Measurements from ENCODE around the gene ETV5. TPM values are rescaled to one million over a fixed set of nuclear protein-coding genes. Genes with fewer than 3 reads are reported as not detected.

ETV5 gene
- total and polyA plus RNA-seq, 10 of the 15 experiments (the other 5 are each of a cell fraction or from before 2014, with no cell fraction given) = 5.0 to 18.4 (median 7.4) TPM

DNA sequence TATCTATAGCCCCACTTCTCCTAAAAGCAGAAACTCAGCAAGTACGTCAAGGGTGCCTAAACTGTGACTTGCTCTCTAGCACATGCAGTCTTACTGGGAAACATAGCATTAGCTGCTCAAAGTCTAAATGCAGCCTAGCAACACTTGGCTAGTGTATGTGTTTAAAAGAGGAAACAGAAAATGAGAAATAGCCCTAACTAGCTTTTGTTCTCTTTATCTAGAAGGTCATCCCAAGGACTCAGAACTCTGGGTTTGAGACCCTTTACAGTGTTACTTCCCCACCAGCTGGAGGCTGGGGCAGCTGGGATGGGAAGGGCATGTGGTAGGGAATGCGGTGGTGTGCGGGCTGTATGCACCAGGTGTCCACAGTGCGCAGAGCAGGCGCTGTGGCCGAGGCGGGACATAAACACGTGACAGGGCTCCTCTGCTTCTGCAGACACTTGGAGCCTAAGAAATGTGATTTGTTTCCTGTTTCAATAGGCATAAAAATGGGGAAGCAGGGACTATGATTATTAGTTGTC is 13.3 kb downstream of the ETV5 start:
- CTCF ChIA-PET = interaction anchor here (0.5 to 1.9 kb wide), 5 partner anchors 9 to 152 kb away, joined by 3 to 5 read pairs (median 4); no protein-coding TSS in a partner anchor
- TF ChIP-seq NR2F1 (conservative IDR thresholded peaks at IDR 0.05) = no peak
- TF ChIP-seq NR2C2 (IDR thresholded peaks at IDR 0.05; ENCODE audit: borderline replicate concordance, control insufficient read depth, insufficient read length, low read depth) = no peak
- TF ChIP-seq IKZF2 (IDR thresholded peaks at IDR 0.05) = no peak
- no peak for TF ChIP-seq ETV6 (conservative IDR thresholded peaks at IDR 0.05 in 1 of 2, IDR thresholded peaks at IDR 0.05 in 1 of 2; ENCODE audit: borderline replicate concordance in 1 of 2, low read depth in 1 of 2)
- no peak for TF ChIP-seq BRCA1 (IDR thresholded peaks at IDR 0.05; ENCODE audit: low read depth, low read length)
- TF ChIP-seq NFYB (IDR thresholded peaks at IDR 0.05; ENCODE audit: insufficient read depth, low read depth, low read length) = no peak
- TF ChIP-seq, protein P1, sequence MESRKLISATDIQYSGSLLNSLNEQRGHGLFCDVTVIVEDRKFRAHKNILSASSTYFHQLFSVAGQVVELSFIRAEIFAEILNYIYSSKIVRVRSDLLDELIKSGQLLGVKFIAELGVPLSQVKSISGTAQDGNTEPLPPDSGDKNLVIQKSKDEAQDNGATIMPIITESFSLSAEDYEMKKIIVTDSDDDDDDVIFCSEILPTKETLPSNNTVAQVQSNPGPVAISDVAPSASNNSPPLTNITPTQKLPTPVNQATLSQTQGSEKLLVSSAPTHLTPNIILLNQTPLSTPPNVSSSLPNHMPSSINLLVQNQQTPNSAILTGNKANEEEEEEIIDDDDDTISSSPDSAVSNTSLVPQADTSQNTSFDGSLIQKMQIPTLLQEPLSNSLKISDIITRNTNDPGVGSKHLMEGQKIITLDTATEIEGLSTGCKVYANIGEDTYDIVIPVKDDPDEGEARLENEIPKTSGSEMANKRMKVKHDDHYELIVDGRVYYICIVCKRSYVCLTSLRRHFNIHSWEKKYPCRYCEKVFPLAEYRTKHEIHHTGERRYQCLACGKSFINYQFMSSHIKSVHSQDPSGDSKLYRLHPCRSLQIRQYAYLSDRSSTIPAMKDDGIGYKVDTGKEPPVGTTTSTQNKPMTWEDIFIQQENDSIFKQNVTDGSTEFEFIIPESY (IDR thresholded peaks at IDR 0.05) = no peak
- no peak for TF ChIP-seq POLR2AphosphoS2 (IDR thresholded peaks at IDR 0.05; ENCODE audit: low read depth, low read length)
- TF ChIP-seq, protein P2, sequence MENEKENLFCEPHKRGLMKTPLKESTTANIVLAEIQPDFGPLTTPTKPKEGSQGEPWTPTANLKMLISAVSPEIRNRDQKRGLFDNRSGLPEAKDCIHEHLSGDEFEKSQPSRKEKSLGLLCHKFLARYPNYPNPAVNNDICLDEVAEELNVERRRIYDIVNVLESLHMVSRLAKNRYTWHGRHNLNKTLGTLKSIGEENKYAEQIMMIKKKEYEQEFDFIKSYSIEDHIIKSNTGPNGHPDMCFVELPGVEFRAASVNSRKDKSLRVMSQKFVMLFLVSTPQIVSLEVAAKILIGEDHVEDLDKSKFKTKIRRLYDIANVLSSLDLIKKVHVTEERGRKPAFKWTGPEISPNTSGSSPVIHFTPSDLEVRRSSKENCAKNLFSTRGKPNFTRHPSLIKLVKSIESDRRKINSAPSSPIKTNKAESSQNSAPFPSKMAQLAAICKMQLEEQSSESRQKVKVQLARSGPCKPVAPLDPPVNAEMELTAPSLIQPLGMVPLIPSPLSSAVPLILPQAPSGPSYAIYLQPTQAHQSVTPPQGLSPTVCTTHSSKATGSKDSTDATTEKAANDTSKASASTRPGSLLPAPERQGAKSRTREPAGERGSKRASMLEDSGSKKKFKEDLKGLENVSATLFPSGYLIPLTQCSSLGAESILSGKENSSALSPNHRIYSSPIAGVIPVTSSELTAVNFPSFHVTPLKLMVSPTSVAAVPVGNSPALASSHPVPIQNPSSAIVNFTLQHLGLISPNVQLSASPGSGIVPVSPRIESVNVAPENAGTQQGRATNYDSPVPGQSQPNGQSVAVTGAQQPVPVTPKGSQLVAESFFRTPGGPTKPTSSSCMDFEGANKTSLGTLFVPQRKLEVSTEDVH (IDR thresholded peaks at IDR 0.05; ENCODE audit: low read depth, partially characterized antibody) = no peak
- TF ChIP-seq, protein P3, sequence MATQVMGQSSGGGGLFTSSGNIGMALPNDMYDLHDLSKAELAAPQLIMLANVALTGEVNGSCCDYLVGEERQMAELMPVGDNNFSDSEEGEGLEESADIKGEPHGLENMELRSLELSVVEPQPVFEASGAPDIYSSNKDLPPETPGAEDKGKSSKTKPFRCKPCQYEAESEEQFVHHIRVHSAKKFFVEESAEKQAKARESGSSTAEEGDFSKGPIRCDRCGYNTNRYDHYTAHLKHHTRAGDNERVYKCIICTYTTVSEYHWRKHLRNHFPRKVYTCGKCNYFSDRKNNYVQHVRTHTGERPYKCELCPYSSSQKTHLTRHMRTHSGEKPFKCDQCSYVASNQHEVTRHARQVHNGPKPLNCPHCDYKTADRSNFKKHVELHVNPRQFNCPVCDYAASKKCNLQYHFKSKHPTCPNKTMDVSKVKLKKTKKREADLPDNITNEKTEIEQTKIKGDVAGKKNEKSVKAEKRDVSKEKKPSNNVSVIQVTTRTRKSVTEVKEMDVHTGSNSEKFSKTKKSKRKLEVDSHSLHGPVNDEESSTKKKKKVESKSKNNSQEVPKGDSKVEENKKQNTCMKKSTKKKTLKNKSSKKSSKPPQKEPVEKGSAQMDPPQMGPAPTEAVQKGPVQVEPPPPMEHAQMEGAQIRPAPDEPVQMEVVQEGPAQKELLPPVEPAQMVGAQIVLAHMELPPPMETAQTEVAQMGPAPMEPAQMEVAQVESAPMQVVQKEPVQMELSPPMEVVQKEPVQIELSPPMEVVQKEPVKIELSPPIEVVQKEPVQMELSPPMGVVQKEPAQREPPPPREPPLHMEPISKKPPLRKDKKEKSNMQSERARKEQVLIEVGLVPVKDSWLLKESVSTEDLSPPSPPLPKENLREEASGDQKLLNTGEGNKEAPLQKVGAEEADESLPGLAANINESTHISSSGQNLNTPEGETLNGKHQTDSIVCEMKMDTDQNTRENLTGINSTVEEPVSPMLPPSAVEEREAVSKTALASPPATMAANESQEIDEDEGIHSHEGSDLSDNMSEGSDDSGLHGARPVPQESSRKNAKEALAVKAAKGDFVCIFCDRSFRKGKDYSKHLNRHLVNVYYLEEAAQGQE (IDR thresholded peaks at IDR 0.05; ENCODE audit: low read depth, low read length) = no peak
- no peak for TF ChIP-seq SMAD1 (IDR thresholded peaks at IDR 0.05; ENCODE audit: low read depth, partially characterized antibody)
- TF ChIP-seq NFYA (IDR thresholded peaks at IDR 0.05; ENCODE audit: borderline replicate concordance, low read depth, low read length) = no peak
- TF ChIP-seq CHD2 (IDR thresholded peaks at IDR 0.05; ENCODE audit: borderline replicate concordance, low read depth, low read length) = no peak
- TF ChIP-seq MTA3 (IDR thresholded peaks at IDR 0.05; ENCODE audit: borderline replicate concordance, low read length) = no peak
- DNase-seq (ENCODE audit: low read depth, low spot score) (no peak), FAIRE-seq (no peak), ATAC-seq (peak; percentile 48)
- Histone ChIP-seq H2AFZ (ENCODE audit: control insufficient read depth, low read depth, low read length) (no peak overlapping the region), H3K9me3 (replicated peaks; ENCODE audit: control insufficient read depth, insufficient read depth, low read length) (no peaks in the 10 kb centered on the region), H3K4me3 (no peak overlapping the region), H3K27ac (ENCODE audit: control insufficient read depth, insufficient read depth) (no peak overlapping the region), H3K9ac (ENCODE audit: control insufficient read depth, insufficient read depth, low read length) (no peak overlapping the region), H3K36me3 (ENCODE audit: control insufficient read depth in 2 of 2, insufficient read depth in 2 of 2, low read length in 1 of 2) (no peaks in the 10 kb centered on the region), H4K20me1 (ENCODE audit: control insufficient read depth, insufficient read depth) (peaks cover 2% of the 10 kb centered on the region), H3K4me1 (ENCODE audit: control insufficient read depth, insufficient read depth, low read length) (no peaks in the 10 kb centered on the region; the same call in 1 of the 2 replicates), H3K4me2 (ENCODE audit: control insufficient read depth, insufficient read depth) (no peak overlapping the region), H3K27me3 (replicated peaks in 1 of 2; ENCODE audit: control insufficient read depth in 2 of 2, insufficient read depth in 2 of 2, low read length in 1 of 2) (peaks cover 2 to 4% of the 10 kb centered on the region in 2 experiments; a peak in 2 of 4 replicates), H3K79me2 (ENCODE audit: control insufficient read depth, insufficient read depth, low read length) (no peaks in the 10 kb centered on the region)
- in situ Hi-C loops (cut with MboI) = no loop called here
- WGBS (ENCODE audit: insufficient coverage, insufficient replicate concordance, low lambda C conversion rate, missing lambda C conversion rate) = 65% methylated on average over 8 of the region's 8 CpGs
- POLR2A ChIA-PET = interaction anchor here (1.0 kb wide), 1 partner anchor 11 kb away, joined by 3 read pairs; no protein-coding TSS in a partner anchor
- SMC1A ChIA-PET (ENCODE audit: uncharacterized antibody, unreplicated experiment) = interaction anchor here (1.1 to 1.5 kb wide), 3 partner anchors 9 to 41 kb away, joined by 4 to 5 read pairs (median 4); partner anchors contain the start of gene ETV5
- intact Hi-C loops (cut with micrococcal nuclease; ENCODE audit: unreplicated experiment) = no loop called here
- BruUV-seq (replicated peaks) = no TSS peak
- RAD21 ChIA-PET (ENCODE audit: unreplicated experiment) = interaction anchor here (1.5 kb wide), 1 partner anchor 14 kb away, joined by 5 read pairs; no protein-coding TSS in a partner anchor

Measured in GM12878 (cell line).